RPMI8226 (cell line): ENCODE results near the gene PTPRD.

Experiments
- DNase-seq: peaks from one replicate; pipeline ENCODE4 v3.0.0-alpha.2; 2015

Gene PTPRD

DNA sequence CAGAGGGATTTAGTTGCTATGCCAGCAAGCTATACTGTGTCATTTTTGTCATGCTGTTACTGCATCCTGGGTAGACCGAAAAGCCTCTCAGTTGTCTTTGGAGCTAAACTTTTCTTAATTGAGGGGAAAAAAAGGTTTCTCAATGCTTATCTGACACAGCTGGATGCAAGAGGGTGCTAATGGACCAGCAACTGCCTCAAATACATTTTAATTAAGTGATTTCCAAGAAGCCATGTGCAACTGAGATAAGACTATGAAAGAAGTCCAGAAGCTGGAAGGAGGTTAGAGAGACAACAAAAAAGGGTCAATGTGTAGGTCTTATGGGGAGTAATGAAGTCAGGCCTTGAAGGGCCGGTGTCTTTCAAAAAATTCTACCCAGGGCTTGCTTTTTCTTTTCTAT, 2347.5 kb downstream of the PTPRD start:
- DNase-seq: no peak
